Bronchial epithelial cell (primary cell): ENCODE results near the gene TDRD3. TPM values are rescaled to one million over a fixed set of nuclear protein-coding genes. Genes with fewer than 3 reads are reported as not detected.

Experiments used
- DNase-seq: peaks from one replicate; pipeline ENCODE4 v3.0.0-alpha.2; 2010; ENCODE audit warnings: low read depth
- FAIRE-seq: peaks from 2 replicates; lab custom pipeline; 2011; peaks lifted over from hg19 to GRCh38; lab: Jason Lieb, UNC
- H3K27me3 ChIP-seq: 2 replicates; pipeline ENCODE4 v1.5.1; 2011; ENCODE audit warnings: low read length; ENCODE audit not compliant: control insufficient read depth, insufficient read depth
- H3K36me3 ChIP-seq: 2 replicates; pipeline ENCODE4 v1.5.1; 2011; ENCODE audit warnings: low read length; ENCODE audit not compliant: control insufficient read depth, insufficient read depth
- H3K4me3 ChIP-seq: 2 replicates; pipeline ENCODE4 v1.5.1; 2011; ENCODE audit warnings: mild to moderate bottlenecking, low read depth, low read length, control low read depth
- total RNA-seq: library from RNA; depleted of rRNA; stranded (reverse); fragments of >200 nt; gene quantifications from 2 replicates; pipeline ENCODE4 v1.2.1, GENCODE V29; 2014
- TF ChIP-seq, protein P1 (sequence below): IDR thresholded peaks from 2 replicates; pipeline ENCODE4 v1.5.1; 2011; ENCODE audit warnings: mild to moderate bottlenecking, moderate library complexity, low read length, control low read depth, inconsistent platforms; ENCODE audit not compliant: insufficient read depth, severe bottlenecking

The TDRD3 gene
- total RNA-seq, 1 donor from 2014 or later: 12.4 TPM

DNA sequence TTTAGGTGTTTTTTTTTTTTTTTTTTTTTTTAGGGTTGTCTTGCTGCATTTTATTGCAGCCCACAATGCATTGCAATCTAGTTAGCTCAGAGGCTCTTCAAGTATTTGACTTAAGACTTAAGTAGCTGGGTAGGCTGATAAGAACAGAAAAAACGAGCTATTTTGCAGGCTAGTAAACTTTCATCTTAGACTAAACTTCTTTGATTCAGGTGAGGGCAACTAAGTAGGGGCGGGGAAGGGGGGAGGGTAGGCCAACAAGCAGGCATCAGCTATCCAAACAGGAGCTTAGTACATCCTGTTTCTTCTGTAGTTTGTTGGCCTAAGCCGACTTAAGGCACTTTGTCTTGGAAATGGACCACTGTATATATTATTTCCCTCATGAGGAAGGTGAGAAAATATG lies 4.9 kb upstream of the TDRD3 start:
- no peak for FAIRE-seq
- Histone ChIP-seq H3K36me3 (no peaks in the 10 kb centered on the region), H3K4me3 (no peak overlapping the region), H3K27me3 (no peaks in the 10 kb centered on the region)
- DNase-seq: no peak
- TF ChIP-seq, protein P1, sequence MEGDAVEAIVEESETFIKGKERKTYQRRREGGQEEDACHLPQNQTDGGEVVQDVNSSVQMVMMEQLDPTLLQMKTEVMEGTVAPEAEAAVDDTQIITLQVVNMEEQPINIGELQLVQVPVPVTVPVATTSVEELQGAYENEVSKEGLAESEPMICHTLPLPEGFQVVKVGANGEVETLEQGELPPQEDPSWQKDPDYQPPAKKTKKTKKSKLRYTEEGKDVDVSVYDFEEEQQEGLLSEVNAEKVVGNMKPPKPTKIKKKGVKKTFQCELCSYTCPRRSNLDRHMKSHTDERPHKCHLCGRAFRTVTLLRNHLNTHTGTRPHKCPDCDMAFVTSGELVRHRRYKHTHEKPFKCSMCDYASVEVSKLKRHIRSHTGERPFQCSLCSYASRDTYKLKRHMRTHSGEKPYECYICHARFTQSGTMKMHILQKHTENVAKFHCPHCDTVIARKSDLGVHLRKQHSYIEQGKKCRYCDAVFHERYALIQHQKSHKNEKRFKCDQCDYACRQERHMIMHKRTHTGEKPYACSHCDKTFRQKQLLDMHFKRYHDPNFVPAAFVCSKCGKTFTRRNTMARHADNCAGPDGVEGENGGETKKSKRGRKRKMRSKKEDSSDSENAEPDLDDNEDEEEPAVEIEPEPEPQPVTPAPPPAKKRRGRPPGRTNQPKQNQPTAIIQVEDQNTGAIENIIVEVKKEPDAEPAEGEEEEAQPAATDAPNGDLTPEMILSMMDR: no peak

GRCh38 chr13:60395971-60396782 lies 843 bp upstream of the TDRD3 start:
- DNase-seq (peak; percentile 89), FAIRE-seq (no peak)
- Histone ChIP-seq H3K36me3 (no peaks in the 10 kb centered on the region), H3K27me3 (no peaks in the 10 kb centered on the region), H3K4me3 (peak overlapping the region; percentile 70)
- TF ChIP-seq, protein P1: no peak

GRCh38 chr13:60397704-60398378 lies 821 bp downstream of the TDRD3 start:
- TF ChIP-seq, protein P1: no peak
- peak overlapping the region; percentile 70 for H3K4me3 ChIP-seq
- H3K27me3 ChIP-seq: no peaks in the 10 kb centered on the region
- H3K36me3 ChIP-seq: no peaks in the 10 kb centered on the region
- DNase-seq (peak; percentile 33), FAIRE-seq (no peak)

GRCh38 chr13:60398379-60398891 lies 1.4 kb downstream of the TDRD3 start:
- FAIRE-seq: no peak
- no peaks in the 10 kb centered on the region for H3K27me3 ChIP-seq
- TF ChIP-seq, protein P1: no peak

GRCh38 chr13:60398907-60399589 lies 2.0 kb downstream of the TDRD3 start:
- TF ChIP-seq, protein P1: no peak
- DNase-seq (peak; percentile 19), FAIRE-seq (no peak)
- no peak overlapping the region for H3K4me3 ChIP-seq
- H3K36me3 ChIP-seq: no peaks in the 10 kb centered on the region
- H3K27me3 ChIP-seq: no peaks in the 10 kb centered on the region

More at GRCh38 chr13:60398379-60398891, 1.4 kb downstream of the TDRD3 start:
- H3K36me3 ChIP-seq: no peaks in the 10 kb centered on the region
- H3K4me3 ChIP-seq: peak overlapping the region; percentile 70
- no peak for DNase-seq
